SK-N-SH (cell line): ENCODE results near the gene RAPGEF6. TPM values are rescaled to one million over a fixed set of nuclear protein-coding genes. Genes with fewer than 3 reads are reported as not detected.

Experiments used
- CTCF ChIA-PET: fragments of 300-600, 350-600 bp; formaldehyde crosslinking; extraction: SDS; loops from one replicate; lab custom pipeline; 2021; lab: Yijun Ruan, JAX
- POLR2A ChIA-PET: fragments of 350-600 bp; sonication (Branson Sonifier 250); formaldehyde crosslinking; extraction: SDS; loops from one replicate; lab custom pipeline; 2020; ENCODE audit warnings: antibody characterized with exemption, inconsistent platforms; lab: Yijun Ruan, JAX
- DNase-seq: peaks from one replicate; pipeline ENCODE4 v3.0.0; 2012
- H2AFZ ChIP-seq: fragments of 200-600 bp; sonication (generic); 2 replicates; pipeline ENCODE4 v1.8.1; 2016; ENCODE audit warnings: antibody characterized with exemption, mild to moderate bottlenecking, low read depth
- H3F3A ChIP-seq: fragments of 200-600 bp; sonication (generic); replicated peaks from 2 replicates; pipeline ENCODE3; 2016; ENCODE audit warnings: antibody characterized with exemption, mild to moderate bottlenecking; ENCODE audit not compliant: insufficient read depth
- H3K27ac ChIP-seq, 2 experiments: fragments of 200-500 bp in 1 of 2; fragments of 200-600 bp in 1 of 2; sonication (Bioruptor generic) in 1 of 2; sonication (generic), shearing (Covaris generic) in 1 of 2; 2 replicates each; pipeline versions ENCODE4 v1.5.1 to v1.6.1; 2014 to 2016; ENCODE audit warnings: low read depth in 2 of 2, inconsistent platforms in 1 of 2, low read length in 1 of 2, mild to moderate bottlenecking in 1 of 2, mixed read lengths in 1 of 2
- H3K27me3 ChIP-seq: fragments of 200-600 bp; sonication (generic), shearing (Covaris generic); 2 replicates; pipeline ENCODE4 v1.6.1; 2016; ENCODE audit warnings: mixed run types; ENCODE audit not compliant: insufficient read depth
- H3K36me3 ChIP-seq, 2 experiments: fragments of 200-500 bp in 1 of 2; fragments of 200-600 bp in 1 of 2; sonication (Bioruptor generic) in 1 of 2; sonication (generic) in 1 of 2; replicated peaks in 1 of 2; 2 replicates each; pipeline versions ENCODE3 to v1.5.1; 2014 to 2016; ENCODE audit warnings: low read length in 1 of 2, mild to moderate bottlenecking in 1 of 2; ENCODE audit not compliant: insufficient read depth in 2 of 2, control insufficient read depth in 1 of 2
- H3K4me1 ChIP-seq, 2 experiments: fragments of 200-500 bp in 1 of 2; fragments of 200-600 bp in 1 of 2; sonication (Bioruptor generic) in 1 of 2; sonication (generic), shearing (Covaris generic) in 1 of 2; 2 replicates each; pipeline versions ENCODE4 v1.5.1 to v1.6.1; 2014 to 2016; ENCODE audit warnings: low read depth in 1 of 2, low read length in 1 of 2, mixed run types in 1 of 2; ENCODE audit not compliant: insufficient read depth in 2 of 2, control insufficient read depth in 1 of 2
- H3K4me2 ChIP-seq: fragments of 200-600 bp; sonication (generic), shearing (Covaris generic); 2 replicates; pipeline ENCODE4 v1.6.1; 2017; ENCODE audit warnings: mixed run types
- H3K4me3 ChIP-seq, 2 experiments: fragments of 200-500 bp in 1 of 2; fragments of 200-600 bp in 1 of 2; sonication (Bioruptor generic) in 1 of 2; sonication (generic), shearing (Covaris generic) in 1 of 2; 2 replicates each; pipeline versions ENCODE4 v1.5.1 to v1.8.1; 2014 to 2016; ENCODE audit warnings: low read depth in 2 of 2, inconsistent platforms in 1 of 2, low read length in 1 of 2, mild to moderate bottlenecking in 1 of 2, mixed read lengths in 1 of 2, moderate library complexity in 1 of 2
- H3K79me2 ChIP-seq: fragments of 200-600 bp; sonication (generic); 2 replicates; pipeline ENCODE4 v1.8.1; 2017; ENCODE audit warnings: mild to moderate bottlenecking; ENCODE audit not compliant: insufficient read depth
- H3K9ac ChIP-seq: fragments of 200-600 bp; sonication (generic); 2 replicates; pipeline ENCODE4 v1.6.1; 2017; ENCODE audit warnings: mixed run types
- H3K9me2 ChIP-seq: fragments of 200-600 bp; sonication (generic); 2 replicates; pipeline ENCODE4 v1.6.1; 2017; ENCODE audit warnings: mixed run types
- H3K9me3 ChIP-seq: fragments of 200-600 bp; sonication (generic); 2 replicates; pipeline ENCODE4 v1.6.1; 2017; ENCODE audit warnings: mixed run types, mild to moderate bottlenecking, moderate library complexity
- H4K20me1 ChIP-seq: fragments of 200-600 bp; sonication (generic); 2 replicates; pipeline ENCODE4 v1.6.1; 2017; ENCODE audit warnings: mild to moderate bottlenecking, mixed run types; ENCODE audit not compliant: insufficient read depth
- CHD2 ChIP-seq: fragments of 150-350 bp; IDR thresholded peaks from 2 replicates; pipeline ENCODE4 v1.6.1; 2018; ENCODE audit warnings: low read length; ENCODE audit not compliant: partially characterized antibody
- ELF1 ChIP-seq: IDR thresholded peaks from 2 replicates; pipeline ENCODE4 v1.4.0; 2012
- EP300 ChIP-seq, 2 experiments: IDR thresholded peaks; 2 replicates each; pipeline versions ENCODE4 v1.4.0 to v1.6.1; 2012; ENCODE audit warnings: borderline replicate concordance in 1 of 2, low read depth in 1 of 2, low read length in 1 of 2
- EZH2phosphoT487 ChIP-seq: fragments of 200-600 bp; sonication (generic); IDR thresholded peaks from 2 replicates; pipeline ENCODE4 v1.6.1; 2017; ENCODE audit warnings: low read depth, mixed run types, mild to moderate bottlenecking, antibody characterized with exemption, moderate library complexity, borderline replicate concordance
- FOXJ3 ChIP-seq: sonication (generic); formaldehyde crosslinking; IDR thresholded peaks from 2 replicates; pipeline ENCODE4 v1.5.1; 2020; ENCODE audit warnings: mild to moderate bottlenecking, missing genetic modification reagents
- FOXM1 ChIP-seq: IDR thresholded peaks from 2 replicates; pipeline ENCODE4 v1.4.0; 2012; ENCODE audit warnings: low read depth, mild to moderate bottlenecking
- GABPA ChIP-seq: IDR thresholded peaks from 2 replicates; pipeline ENCODE4 v1.4.0; 2012; ENCODE audit warnings: low read depth, mild to moderate bottlenecking
- MAX ChIP-seq: IDR thresholded peaks from 2 replicates; pipeline ENCODE4 v1.4.0; 2012; ENCODE audit warnings: low read depth
- MEF2A ChIP-seq: IDR thresholded peaks from 2 replicates; pipeline ENCODE4 v1.4.0; 2012; ENCODE audit warnings: low read depth, borderline replicate concordance
- NFIC ChIP-seq: IDR thresholded peaks from 2 replicates; pipeline ENCODE4 v1.4.0; 2012; ENCODE audit warnings: borderline replicate concordance
- POLR2AphosphoS5 ChIP-seq: IDR thresholded peaks from 2 replicates; pipeline ENCODE4 v1.6.1; 2012; ENCODE audit warnings: low read depth, low read length
- RAD21 ChIP-seq: IDR thresholded peaks from 2 replicates; pipeline ENCODE4 v1.6.1; 2012; ENCODE audit warnings: mild to moderate bottlenecking, low read length
- RCOR1 ChIP-seq: fragments of 150-350 bp; IDR thresholded peaks from 2 replicates; pipeline ENCODE4 v1.6.1; 2017; ENCODE audit warnings: antibody characterized with exemption, low read length
- RXRA ChIP-seq: IDR thresholded peaks from 2 replicates; pipeline ENCODE4 v1.4.0; 2012; ENCODE audit warnings: low read depth, mild to moderate bottlenecking, borderline replicate concordance
- SMC3 ChIP-seq: IDR thresholded peaks from 2 replicates; pipeline ENCODE4 v1.6.1; 2012; ENCODE audit warnings: low read depth, low read length, improper control_type of control experiment
- TEAD4 ChIP-seq: IDR thresholded peaks from 2 replicates; pipeline ENCODE4 v1.4.0; 2012; ENCODE audit warnings: mild to moderate bottlenecking, borderline replicate concordance; ENCODE audit not compliant: insufficient read depth
- WGBS: methylation state at CpG from one replicate; pipeline ENCODE4 v1.1.6; 2017; ENCODE audit warnings: low lambda C conversion rate; 5-methylcytosine and 5-hydroxymethylcytosine counted together
- polyA plus RNA-seq, 3 experiments: library from polyadenylated mRNA; depleted of rRNA; stranded (reverse); fragments of >200 nt; gene quantifications; 2 replicates each; pipeline ENCODE4 v1.2.3, GENCODE V29; 2012
- TF ChIP-seq, protein P1 (sequence below): fragments of 200-600 bp; sonication (generic); IDR thresholded peaks from 2 replicates; pipeline ENCODE4 v1.6.1; 2017; ENCODE audit warnings: antibody characterized with exemption, mild to moderate bottlenecking, moderate library complexity
- TF ChIP-seq, protein P2 (sequence below): IDR thresholded peaks from 2 replicates; pipeline ENCODE4 v1.6.1; 2012; ENCODE audit warnings: mild to moderate bottlenecking, low read depth, low read length, moderate library complexity

Gene RAPGEF6
- polyA plus RNA-seq, 1 of the 3 experiments (the other 2 are of a cell fraction) = 2.9 TPM

- H3K79me2 ChIP-seq = peaks cover 98% of the 10 kb centered on the region
- peaks cover 0 to 9% of the 10 kb centered on the region in 2 experiments; a peak in 2 of 4 replicates for H3K4me1 ChIP-seq
- WGBS = 82% methylated on average over 8 of the region's 8 CpGs
- no peak overlapping the region for H3K9ac ChIP-seq
- no peaks in the 10 kb centered on the region for H3K9me3 ChIP-seq
- POLR2A ChIA-PET = no interaction called here
- H3F3A ChIP-seq = peaks cover 17% of the 10 kb centered on the region
- H2AFZ ChIP-seq = no peak overlapping the region
- no peaks in the 10 kb centered on the region for H3K27me3 ChIP-seq
- no peaks in the 10 kb centered on the region for H3K36me3 ChIP-seq
- DNase-seq = no peak
- H3K27ac ChIP-seq = no peak overlapping the region
- H4K20me1 ChIP-seq = no peaks in the 10 kb centered on the region
- no peak overlapping the region for H3K4me2 ChIP-seq
- CTCF ChIA-PET = interaction anchor here (1.4 kb wide), 1 partner anchor 30 kb away, joined by 7 read pairs; no protein-coding TSS in a partner anchor
- no peak overlapping the region for H3K4me3 ChIP-seq
- no peak for TF ChIP-seq FOXJ3 (CRISPR knock-in tag)
- TF ChIP-seq RXRA = no peak
- TF ChIP-seq EZH2phosphoT487 = no peak
- no peak for TF ChIP-seq ELF1
- TF ChIP-seq, protein P1, sequence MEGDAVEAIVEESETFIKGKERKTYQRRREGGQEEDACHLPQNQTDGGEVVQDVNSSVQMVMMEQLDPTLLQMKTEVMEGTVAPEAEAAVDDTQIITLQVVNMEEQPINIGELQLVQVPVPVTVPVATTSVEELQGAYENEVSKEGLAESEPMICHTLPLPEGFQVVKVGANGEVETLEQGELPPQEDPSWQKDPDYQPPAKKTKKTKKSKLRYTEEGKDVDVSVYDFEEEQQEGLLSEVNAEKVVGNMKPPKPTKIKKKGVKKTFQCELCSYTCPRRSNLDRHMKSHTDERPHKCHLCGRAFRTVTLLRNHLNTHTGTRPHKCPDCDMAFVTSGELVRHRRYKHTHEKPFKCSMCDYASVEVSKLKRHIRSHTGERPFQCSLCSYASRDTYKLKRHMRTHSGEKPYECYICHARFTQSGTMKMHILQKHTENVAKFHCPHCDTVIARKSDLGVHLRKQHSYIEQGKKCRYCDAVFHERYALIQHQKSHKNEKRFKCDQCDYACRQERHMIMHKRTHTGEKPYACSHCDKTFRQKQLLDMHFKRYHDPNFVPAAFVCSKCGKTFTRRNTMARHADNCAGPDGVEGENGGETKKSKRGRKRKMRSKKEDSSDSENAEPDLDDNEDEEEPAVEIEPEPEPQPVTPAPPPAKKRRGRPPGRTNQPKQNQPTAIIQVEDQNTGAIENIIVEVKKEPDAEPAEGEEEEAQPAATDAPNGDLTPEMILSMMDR = no peak
- TF ChIP-seq SMC3 = no peak
- no peak for TF ChIP-seq GABPA
- TF ChIP-seq, protein P2, sequence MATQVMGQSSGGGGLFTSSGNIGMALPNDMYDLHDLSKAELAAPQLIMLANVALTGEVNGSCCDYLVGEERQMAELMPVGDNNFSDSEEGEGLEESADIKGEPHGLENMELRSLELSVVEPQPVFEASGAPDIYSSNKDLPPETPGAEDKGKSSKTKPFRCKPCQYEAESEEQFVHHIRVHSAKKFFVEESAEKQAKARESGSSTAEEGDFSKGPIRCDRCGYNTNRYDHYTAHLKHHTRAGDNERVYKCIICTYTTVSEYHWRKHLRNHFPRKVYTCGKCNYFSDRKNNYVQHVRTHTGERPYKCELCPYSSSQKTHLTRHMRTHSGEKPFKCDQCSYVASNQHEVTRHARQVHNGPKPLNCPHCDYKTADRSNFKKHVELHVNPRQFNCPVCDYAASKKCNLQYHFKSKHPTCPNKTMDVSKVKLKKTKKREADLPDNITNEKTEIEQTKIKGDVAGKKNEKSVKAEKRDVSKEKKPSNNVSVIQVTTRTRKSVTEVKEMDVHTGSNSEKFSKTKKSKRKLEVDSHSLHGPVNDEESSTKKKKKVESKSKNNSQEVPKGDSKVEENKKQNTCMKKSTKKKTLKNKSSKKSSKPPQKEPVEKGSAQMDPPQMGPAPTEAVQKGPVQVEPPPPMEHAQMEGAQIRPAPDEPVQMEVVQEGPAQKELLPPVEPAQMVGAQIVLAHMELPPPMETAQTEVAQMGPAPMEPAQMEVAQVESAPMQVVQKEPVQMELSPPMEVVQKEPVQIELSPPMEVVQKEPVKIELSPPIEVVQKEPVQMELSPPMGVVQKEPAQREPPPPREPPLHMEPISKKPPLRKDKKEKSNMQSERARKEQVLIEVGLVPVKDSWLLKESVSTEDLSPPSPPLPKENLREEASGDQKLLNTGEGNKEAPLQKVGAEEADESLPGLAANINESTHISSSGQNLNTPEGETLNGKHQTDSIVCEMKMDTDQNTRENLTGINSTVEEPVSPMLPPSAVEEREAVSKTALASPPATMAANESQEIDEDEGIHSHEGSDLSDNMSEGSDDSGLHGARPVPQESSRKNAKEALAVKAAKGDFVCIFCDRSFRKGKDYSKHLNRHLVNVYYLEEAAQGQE = no peak
- no peak for TF ChIP-seq TEAD4
- TF ChIP-seq MEF2A = no peak
- TF ChIP-seq CHD2 = no peak
- TF ChIP-seq MAX = no peak
- TF ChIP-seq NFIC = no peak
- TF ChIP-seq EP300 (IDR thresholded peaks at IDR 0.05; ENCODE audit: borderline replicate concordance in 1 of 2, low read depth in 1 of 2, low read length in 1 of 2) = no peak
- no peak for TF ChIP-seq RCOR1
- no peak for TF ChIP-seq FOXM1
- no peak for TF ChIP-seq RAD21
- TF ChIP-seq POLR2AphosphoS5 = no peak
- H3K9me2 ChIP-seq = no peaks in the 10 kb centered on the region
Measured at GRCh38 chr5:131619102-131619501, 15.9 kb downstream of the RAPGEF6 start.
